Fibroblast of skin of scalp (primary cell): ENCODE results near the gene TSPAN2.
"Not testable (repeated sequence)": the region's sequence is repeated elsewhere in the genome, so short reads cannot be mapped to it uniquely, and the experiment has no call there.

ENCODE experiments used
- DNase-seq: peaks from one replicate; pipeline ENCODE4 v3.0.0-alpha.2; 2013

TSPAN2 gene

DNA sequence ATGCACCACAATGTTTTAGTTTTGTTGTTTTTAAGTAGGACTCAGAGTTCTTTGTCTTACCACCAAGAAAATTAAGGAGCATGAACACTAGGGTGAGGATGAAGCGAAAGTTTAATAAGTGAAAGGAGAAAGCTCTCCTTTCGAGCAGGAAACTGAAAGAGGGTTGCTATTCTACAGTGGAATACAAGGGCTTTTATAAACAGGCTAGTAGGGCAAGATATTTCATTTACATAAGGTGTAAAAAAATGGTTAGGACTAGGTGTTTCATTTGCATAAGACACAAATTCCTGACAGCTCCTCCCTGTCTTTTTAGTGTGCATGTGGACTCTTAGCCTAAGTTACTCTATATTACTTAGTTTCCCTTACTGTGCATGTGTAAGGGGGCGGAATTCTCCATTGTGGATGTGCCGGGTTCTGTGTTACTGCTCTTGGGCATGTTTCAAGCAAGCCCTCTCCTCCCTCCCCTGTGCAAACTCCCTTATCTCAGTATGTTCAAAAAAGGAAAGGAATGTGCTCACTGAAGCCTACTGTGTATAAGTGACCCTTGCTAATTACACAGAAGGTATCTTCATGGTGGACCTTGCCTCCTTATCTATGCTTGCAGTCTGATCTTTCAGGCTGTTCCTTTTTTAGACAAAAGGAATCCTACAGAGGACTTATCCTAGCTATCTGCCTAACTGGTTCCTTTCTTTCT lies 52.3 kb downstream of the TSPAN2 start:
- DNase-seq = no peak

DNA sequence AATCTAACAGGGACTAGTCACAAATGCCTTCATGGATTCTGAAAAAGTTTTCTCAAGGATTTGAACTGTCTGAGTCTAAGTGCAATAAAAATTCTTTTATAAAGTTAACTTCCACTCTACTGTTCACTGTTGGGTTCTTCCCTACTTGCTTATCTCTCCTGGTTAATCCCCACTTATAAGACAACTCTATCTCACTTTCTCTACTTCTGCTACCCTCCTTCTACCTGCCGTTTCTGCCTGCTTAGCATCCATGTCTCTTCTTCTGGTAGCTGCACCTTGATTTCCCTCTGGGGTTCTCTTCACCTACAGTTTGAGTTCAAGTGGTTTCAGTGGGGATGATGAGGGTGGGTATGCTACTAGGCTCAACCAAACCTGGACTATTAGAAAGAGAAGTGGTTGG lies 53.7 kb downstream of the TSPAN2 start:
- no peak for DNase-seq

DNA sequence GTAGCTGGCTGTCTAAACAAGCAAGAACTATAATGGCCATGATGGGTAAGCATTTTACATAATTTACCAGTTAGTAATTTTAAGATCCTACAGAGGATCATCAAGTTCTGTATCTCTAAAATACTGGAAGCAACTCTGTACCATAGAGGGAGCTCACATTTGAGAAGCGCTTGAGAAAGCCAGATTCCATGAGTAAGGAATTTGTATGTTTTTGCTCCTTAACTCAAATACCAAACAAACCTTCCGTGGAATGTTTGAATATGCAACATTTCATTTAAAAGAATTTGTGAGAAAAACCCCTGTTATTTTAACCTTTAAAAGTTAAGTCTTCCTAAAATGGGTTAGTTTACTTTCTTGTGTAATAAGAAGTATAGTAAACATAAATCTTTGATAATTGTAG lies 57.7 kb downstream of the TSPAN2 start:
- no peak for DNase-seq

DNA sequence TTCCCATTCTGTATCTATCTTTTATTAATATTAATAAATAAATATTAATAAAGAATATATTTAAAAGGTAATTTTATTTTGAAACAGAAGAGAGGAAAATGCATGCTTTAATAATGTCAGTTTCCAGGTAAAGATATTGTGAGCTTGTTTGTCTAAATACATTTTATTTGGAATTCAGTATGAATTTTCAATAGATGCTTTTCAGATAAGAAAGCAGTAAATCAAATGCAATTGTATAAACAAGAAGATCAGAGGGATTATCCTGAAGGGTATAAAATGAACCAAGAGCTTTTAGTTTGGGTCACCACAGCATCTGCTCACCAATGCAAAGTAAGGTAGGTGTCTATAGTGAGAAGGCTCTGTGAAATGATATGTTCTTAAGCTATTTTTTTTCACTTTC lies 59.8 kb downstream of the TSPAN2 start, which contains the start of gene TSHB:
Gene TSHB (plus strand): TSS at position 301 of the 400 bp plus-strand sequence. CDS start 3,537 bp downstream, outside the sequence.
- DNase-seq = no peak

- DNase-seq = no peak
Observed at GRCh38 chr1:115023593-115023992, 65.7 kb downstream of the TSPAN2 start.

DNA sequence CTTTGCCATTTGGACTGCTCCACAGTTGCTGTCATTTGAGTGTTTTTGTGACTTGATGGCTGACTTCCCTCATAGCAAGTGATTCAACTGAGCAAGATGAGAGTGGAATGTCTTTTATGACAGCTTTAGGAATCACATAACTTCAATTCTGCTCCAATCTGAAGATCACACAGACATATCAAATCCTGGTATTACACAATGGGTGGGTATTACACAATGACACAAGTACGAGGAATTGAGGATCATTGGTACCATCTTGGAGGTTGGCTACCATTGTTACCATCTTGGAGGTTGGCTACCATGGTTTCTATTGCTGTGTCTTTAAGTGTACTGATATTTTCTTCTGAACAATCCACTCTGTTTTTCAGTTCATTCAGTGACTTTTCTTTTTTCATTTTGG lies 68.2 kb downstream of the TSPAN2 start:
- no peak for DNase-seq

- not testable (repeated sequence) for DNase-seq
Observed at GRCh38 chr1:115019549-115019948, 69.8 kb downstream of the TSPAN2 start.

DNA sequence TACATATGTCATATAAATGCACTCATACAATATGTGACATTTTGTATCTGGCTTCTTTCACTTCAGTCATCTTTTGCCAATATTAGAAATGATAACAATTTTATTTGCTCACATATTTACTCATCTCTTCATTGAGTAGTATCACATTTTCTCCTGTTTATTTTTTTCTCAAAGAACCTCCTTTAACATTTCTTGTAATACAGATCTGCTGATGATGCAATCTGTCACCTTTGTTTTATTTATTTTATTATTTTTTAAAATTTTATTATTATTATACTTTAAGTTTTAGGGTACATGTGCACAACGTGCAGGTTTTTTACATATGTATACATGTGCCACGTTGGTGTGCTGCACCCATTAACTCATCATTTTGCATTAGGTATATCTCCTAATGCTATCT lies 75.5 kb downstream of the TSPAN2 start:
- DNase-seq = no peak

DNA sequence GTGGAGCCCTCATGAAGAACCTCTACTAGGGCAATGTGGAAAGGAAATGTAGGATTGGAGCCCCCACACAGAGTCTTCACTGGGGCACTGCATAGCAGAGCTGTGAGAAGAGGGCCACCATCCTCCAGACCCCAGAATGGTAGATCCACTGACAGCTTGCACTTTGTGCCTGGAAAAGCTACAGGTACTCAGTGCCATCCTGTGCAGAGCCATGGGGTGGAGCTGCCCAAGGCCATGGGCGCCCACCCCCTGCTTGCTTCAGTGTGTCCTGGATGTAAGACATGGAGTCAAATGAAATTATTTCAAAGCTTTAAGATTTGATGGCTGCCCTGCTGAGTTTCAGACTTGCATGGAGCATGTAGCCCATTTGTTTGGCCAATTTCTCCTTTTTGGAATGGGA lies 76.9 kb downstream of the TSPAN2 start:
- DNase-seq = no peak

DNA sequence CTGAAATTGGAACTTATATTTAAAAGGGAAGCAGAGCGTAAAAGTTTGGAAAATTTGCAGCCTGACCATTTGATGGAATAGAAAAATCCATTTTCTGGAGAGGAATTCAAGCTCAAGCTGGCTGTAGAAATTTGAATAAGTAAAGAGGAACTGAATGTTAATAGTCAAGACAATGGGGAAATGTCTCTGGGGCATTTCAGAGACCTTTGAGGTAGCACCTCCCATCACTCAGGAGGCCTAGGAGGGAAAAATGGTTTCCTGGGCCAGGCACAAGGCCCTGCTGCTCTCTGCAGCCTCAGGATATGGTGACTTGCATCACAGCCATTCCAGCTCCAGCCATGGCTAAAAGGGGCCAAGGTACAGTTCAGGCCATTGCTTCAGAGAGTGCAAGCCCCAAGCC lies 77.3 kb downstream of the TSPAN2 start:
- no peak for DNase-seq

DNA sequence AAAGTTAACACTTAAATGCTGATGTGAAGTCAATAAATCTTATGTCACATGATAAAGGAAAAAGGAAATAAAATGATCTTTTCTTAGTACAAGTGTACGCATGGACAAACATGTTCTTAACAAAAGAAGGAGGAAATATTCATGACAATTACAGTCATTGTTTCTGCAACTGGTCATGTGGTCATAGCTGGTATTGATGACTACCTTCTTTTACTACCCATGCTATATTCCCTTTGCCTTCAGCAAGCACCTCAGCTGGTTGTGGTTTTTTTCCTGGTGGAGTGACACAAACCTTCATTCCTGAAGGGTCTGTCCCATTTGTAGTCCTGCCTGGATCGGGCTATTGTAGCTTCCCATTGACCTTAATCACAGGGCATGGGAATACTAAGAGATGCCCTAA lies 83.1 kb downstream of the TSPAN2 start:
- no peak for DNase-seq
